Mesothelial cell of epicardium (in vitro differentiated cells): Measurements from ENCODE around the gene ZNF432. TPM values are rescaled to one million over a fixed set of nuclear protein-coding genes. Genes with fewer than 3 reads are reported as not detected.
A peak's percentile ranks its signal among the peaks of the same experiment; 100 is the strongest.

Source experiments
- DNase-seq, 2 experiments: peaks; one replicate each; pipeline ENCODE4 v3.0.0; 2021; ENCODE audit warnings: low spot score in 2 of 2; ENCODE audit not compliant: unreplicated experiment in 2 of 2
- H3K27ac Mint-ChIP-seq: 2 replicates; pipeline ENCODE4 v1.8.0; 2021; ENCODE audit warnings: mixed read lengths
- H3K27me3 Mint-ChIP-seq: 2 replicates; pipeline ENCODE4 v1.8.0; 2021; ENCODE audit warnings: low read depth, mixed read lengths
- H3K36me3 Mint-ChIP-seq: 2 replicates; pipeline ENCODE4 v1.8.0; 2021; ENCODE audit warnings: mixed read lengths
- H3K4me1 Mint-ChIP-seq: 2 replicates; pipeline ENCODE4 v1.8.0; 2021; ENCODE audit warnings: mixed read lengths
- H3K4me3 Mint-ChIP-seq: 2 replicates; pipeline ENCODE4 v1.8.0; 2021; ENCODE audit warnings: mild to moderate bottlenecking, moderate library complexity, mixed read lengths
- H3K9me3 Mint-ChIP-seq: 2 replicates; pipeline ENCODE4 v1.8.0; 2021; ENCODE audit warnings: mixed read lengths
- total RNA-seq: library from RNA; stranded (reverse); gene quantifications from 3 replicates; pipeline ENCODE4 v1.2.1, GENCODE V29; 2021
- TF ChIP-seq, protein P1 (sequence below): fragments of 200-600 bp; sonication (generic); IDR thresholded peaks from one replicate; pipeline ENCODE4 v1.5.0; 2021; ENCODE audit warnings: antibody characterized with exemption; ENCODE audit not compliant: unreplicated experiment

ZNF432 gene
- total RNA-seq, 1 donor from 2014 or later = 25.9 TPM

DNA sequence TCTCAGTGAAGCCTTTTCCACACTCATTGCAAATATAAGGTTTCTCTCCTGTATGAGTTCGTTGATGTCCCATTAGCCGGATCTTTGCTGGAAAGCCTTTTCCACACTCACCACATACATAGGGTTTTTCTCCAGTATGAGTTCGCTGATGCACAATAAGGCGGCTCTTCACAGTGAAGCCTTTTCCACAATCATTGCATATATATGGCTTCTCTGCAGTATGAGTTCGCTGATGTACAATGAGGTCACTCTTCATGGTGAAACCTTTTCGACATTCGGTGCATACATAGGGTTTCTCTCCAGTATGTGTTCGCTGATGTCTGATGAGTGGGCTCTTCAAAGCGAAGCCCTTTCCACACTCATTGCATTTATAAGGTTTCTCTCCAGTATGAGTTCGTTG, 55.2 kb downstream of the ZNF432 start:
- peaks cover 86% of the 10 kb centered on the region for H3K36me3 Mint-ChIP-seq
- H3K27ac Mint-ChIP-seq = no peak overlapping the region
- no peak for DNase-seq
- no peaks in the 10 kb centered on the region for H3K4me1 Mint-ChIP-seq
- no peak overlapping the region for H3K4me3 Mint-ChIP-seq
- peaks cover 78% of the 10 kb centered on the region for H3K9me3 Mint-ChIP-seq
- no peaks in the 10 kb centered on the region for H3K27me3 Mint-ChIP-seq
- TF ChIP-seq, protein P1, sequence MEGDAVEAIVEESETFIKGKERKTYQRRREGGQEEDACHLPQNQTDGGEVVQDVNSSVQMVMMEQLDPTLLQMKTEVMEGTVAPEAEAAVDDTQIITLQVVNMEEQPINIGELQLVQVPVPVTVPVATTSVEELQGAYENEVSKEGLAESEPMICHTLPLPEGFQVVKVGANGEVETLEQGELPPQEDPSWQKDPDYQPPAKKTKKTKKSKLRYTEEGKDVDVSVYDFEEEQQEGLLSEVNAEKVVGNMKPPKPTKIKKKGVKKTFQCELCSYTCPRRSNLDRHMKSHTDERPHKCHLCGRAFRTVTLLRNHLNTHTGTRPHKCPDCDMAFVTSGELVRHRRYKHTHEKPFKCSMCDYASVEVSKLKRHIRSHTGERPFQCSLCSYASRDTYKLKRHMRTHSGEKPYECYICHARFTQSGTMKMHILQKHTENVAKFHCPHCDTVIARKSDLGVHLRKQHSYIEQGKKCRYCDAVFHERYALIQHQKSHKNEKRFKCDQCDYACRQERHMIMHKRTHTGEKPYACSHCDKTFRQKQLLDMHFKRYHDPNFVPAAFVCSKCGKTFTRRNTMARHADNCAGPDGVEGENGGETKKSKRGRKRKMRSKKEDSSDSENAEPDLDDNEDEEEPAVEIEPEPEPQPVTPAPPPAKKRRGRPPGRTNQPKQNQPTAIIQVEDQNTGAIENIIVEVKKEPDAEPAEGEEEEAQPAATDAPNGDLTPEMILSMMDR = no peak

DNA sequence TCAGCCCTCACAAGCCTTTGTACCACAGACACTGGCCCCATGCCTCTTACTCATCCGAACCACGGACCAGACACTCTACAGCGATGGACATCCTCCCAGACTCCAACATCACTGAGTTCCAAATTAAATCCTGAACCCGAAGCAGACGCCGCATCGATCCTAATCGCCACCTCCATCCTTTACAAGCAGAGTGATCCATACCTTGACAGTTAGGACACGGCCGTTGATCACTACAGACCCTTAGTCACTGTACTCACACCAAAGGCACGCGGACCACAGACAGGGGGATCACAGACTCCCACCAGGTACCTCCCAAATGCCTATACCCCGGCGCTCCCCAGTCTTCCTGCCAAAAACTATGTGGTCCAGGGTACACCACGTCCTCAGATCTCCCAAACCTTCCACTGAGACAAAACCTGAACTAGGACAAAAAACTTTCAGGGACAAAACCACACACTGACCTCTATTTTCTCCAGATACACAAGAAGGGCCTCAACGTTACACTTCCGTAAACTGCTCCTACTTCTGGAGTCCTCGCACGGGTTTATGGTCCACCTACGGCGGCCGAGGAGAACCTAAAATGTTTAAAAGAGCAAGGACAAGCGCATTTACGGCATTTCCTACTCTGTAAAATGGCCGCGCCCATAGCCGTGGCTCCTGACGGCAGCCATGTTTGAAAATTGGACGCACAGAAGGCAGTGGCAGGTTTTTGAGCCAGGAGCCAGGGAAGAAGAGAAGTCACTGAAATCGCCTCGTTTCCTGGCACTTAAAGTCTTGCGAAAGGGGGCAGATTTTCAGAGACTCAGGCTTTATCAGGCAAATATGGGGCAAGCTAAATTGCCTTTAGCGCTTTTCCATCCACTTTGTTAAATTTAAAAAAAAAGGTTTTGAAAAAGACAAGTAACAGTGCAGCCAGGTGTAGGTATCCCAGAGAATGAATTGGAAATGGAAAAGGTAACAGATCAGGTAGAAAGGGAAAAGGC, 62.0 kb downstream of the ZNF432 start, which contains the start of gene ZNF350:
TSS of gene ZNF350 (minus strand) at position 532 of the 983 bp plus-strand sequence. CDS start 12,480 bp downstream, outside the sequence.
- H3K27me3 Mint-ChIP-seq = no peaks in the 10 kb centered on the region
- TF ChIP-seq, protein P1 = no peak
- H3K4me3 Mint-ChIP-seq = peak within 1 kb of the TSS; percentile 89
- peak within 1 kb of the TSS; percentile 89 for H3K27ac Mint-ChIP-seq
- H3K4me1 Mint-ChIP-seq = peaks cover 9% of the 10 kb centered on the region
- peaks cover 57% of the 10 kb centered on the region for H3K36me3 Mint-ChIP-seq
- peaks cover 54% of the 10 kb centered on the region for H3K9me3 Mint-ChIP-seq
- peak; percentile 59 to 79 for DNase-seq

GRCh38 chr19:51983361-51983760, 65.3 kb downstream of the ZNF432 start:
- TF ChIP-seq, protein P1 = no peak
- Mint-ChIP-seq H3K4me1 (peaks cover 9% of the 10 kb centered on the region), H3K36me3 (peaks cover 68% of the 10 kb centered on the region)

More at GRCh38 chr19:51983361-51983760, 65.3 kb downstream of the ZNF432 start:
- no peak overlapping the region for H3K27ac Mint-ChIP-seq
- DNase-seq = no peak
- no peaks in the 10 kb centered on the region for H3K27me3 Mint-ChIP-seq
- H3K4me3 Mint-ChIP-seq = no peak overlapping the region
- H3K9me3 Mint-ChIP-seq = peaks cover 58% of the 10 kb centered on the region

Other genes with a start within 250 kb of the ZNF432 start
- 23.0 to 27.4 TPM (median 23.1 TPM) in 3 replicates for gene ZNF577, start 160.9 kb downstream of the ZNF432 start, total RNA-seq
- 28.4 to 31.8 TPM (median 30.7 TPM) in 3 replicates for gene ZNF649, start 143.8 kb downstream of the ZNF432 start, total RNA-seq
- gene ZNF613, start 121.4 kb downstream of the ZNF432 start, total RNA-seq = 5.7 to 9.2 TPM (median 8.3 TPM) in 3 replicates
- 14.8 to 16.9 TPM (median 15.3 TPM) in 3 replicates for gene ZNF350, start 62.0 kb downstream of the ZNF432 start, total RNA-seq
- gene ZNF615, start 40.6 kb downstream of the ZNF432 start, total RNA-seq = 14.3 to 17.0 TPM (median 14.6 TPM) in 3 replicates
- gene ZNF614, start 20.5 kb downstream of the ZNF432 start, total RNA-seq = 13.9 to 16.3 TPM (median 15.8 TPM) in 3 replicates
- gene ZNF841, start 46.9 kb upstream of the ZNF432 start, total RNA-seq = 36.4 to 40.5 TPM (median 37.9 TPM) in 3 replicates
- gene ZNF616, start 91.1 kb upstream of the ZNF432 start, total RNA-seq = 19.1 to 21.7 TPM (median 19.8 TPM) in 3 replicates
- 17.4 to 21.2 TPM (median 19.1 TPM) in 3 replicates for gene ZNF836, start 122.8 kb upstream of the ZNF432 start, total RNA-seq
- gene PPP2R1A, start 141.2 kb upstream of the ZNF432 start, total RNA-seq = 308 to 331 TPM (median 314 TPM) in 3 replicates
- 26.2 to 28.8 TPM (median 26.9 TPM) in 3 replicates for gene ZNF766, start 220.7 kb upstream of the ZNF432 start, total RNA-seq
- 16.3 to 18.0 TPM (median 18.0 TPM) in 3 replicates for gene ZNF480, start 248.3 kb upstream of the ZNF432 start, total RNA-seq